ENCODE measurements around the gene SUN1. TPM values are rescaled to one million over a fixed set of nuclear protein-coding genes. Genes with fewer than 3 reads are reported as not detected.
A peak's percentile ranks its signal among the peaks of the same experiment; 100 is the strongest.

Gene SUN1
- total RNA-seq, 1 donor from 2014 or later: 127 TPM

DNA sequence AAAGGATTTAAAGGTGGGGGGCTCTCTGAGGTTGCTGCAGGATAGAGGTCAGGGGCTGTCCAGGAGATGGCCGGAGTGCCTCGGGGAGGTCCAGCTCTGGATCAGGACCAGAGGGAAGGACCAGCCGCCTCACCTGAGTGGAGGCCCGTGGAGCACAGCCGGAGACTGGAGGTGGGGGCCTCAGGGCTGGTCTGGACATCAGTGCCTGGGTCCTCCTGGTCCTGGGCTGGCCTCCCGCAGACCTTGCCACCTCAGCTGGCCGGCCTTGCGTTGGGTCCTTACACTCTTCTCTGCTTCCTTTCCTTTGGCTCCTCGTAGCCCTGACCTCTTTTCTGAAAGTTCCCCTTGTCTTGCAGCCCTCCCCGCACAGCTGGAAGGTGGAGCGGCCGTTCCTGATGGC lies 2.0 kb downstream of the SUN1 start:
- DNase-seq (no peak), ATAC-seq (no peak)
- Histone ChIP-seq H3K36me3 (no peaks in the 10 kb centered on the region), H3K9me3 (no peaks in the 10 kb centered on the region), H3K27ac (peak overlapping the region; percentile 19), H3K4me1 (peaks cover 46% of the 10 kb centered on the region), H3K27me3 (no peaks in the 10 kb centered on the region), H3K4me3 (no peak overlapping the region)
- TF ChIP-seq, protein P1, sequence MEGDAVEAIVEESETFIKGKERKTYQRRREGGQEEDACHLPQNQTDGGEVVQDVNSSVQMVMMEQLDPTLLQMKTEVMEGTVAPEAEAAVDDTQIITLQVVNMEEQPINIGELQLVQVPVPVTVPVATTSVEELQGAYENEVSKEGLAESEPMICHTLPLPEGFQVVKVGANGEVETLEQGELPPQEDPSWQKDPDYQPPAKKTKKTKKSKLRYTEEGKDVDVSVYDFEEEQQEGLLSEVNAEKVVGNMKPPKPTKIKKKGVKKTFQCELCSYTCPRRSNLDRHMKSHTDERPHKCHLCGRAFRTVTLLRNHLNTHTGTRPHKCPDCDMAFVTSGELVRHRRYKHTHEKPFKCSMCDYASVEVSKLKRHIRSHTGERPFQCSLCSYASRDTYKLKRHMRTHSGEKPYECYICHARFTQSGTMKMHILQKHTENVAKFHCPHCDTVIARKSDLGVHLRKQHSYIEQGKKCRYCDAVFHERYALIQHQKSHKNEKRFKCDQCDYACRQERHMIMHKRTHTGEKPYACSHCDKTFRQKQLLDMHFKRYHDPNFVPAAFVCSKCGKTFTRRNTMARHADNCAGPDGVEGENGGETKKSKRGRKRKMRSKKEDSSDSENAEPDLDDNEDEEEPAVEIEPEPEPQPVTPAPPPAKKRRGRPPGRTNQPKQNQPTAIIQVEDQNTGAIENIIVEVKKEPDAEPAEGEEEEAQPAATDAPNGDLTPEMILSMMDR (IDR thresholded peaks at IDR 0.05): no peak
- intact Hi-C loops (cut with DNase I): no loop called here

DNA sequence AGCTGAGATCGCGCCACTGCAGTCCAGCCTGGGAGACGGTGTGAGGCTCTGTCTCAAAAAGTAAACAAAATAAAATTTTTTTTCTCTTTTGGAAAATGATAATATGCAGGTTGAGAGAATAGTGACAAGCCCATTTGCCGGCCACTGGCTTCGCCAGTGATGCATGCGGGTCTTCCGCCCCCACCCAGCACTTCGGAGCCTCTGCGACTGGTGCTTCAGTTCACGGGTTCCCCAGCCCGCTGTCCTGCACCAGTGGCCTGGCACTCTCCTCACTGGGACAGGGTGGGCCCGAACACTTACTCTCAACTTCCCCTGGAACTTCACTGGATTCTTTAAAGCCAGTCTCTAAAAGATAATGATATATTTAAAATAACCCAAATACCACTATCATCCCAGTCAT lies 2.7 kb downstream of the SUN1 start:
- no peak overlapping the region for H3K27ac ChIP-seq
- peaks cover 46% of the 10 kb centered on the region for H3K4me1 ChIP-seq
- intact Hi-C loops (cut with DNase I): no loop called here
- TF ChIP-seq, protein P1 (IDR thresholded peaks at IDR 0.05): no peak
- no peaks in the 10 kb centered on the region for H3K9me3 ChIP-seq
- H3K27me3 ChIP-seq: no peaks in the 10 kb centered on the region
- peaks cover 4% of the 10 kb centered on the region for H3K36me3 ChIP-seq
- ATAC-seq: no peak
- no peak for DNase-seq
- no peak overlapping the region for H3K4me3 ChIP-seq

DNA sequence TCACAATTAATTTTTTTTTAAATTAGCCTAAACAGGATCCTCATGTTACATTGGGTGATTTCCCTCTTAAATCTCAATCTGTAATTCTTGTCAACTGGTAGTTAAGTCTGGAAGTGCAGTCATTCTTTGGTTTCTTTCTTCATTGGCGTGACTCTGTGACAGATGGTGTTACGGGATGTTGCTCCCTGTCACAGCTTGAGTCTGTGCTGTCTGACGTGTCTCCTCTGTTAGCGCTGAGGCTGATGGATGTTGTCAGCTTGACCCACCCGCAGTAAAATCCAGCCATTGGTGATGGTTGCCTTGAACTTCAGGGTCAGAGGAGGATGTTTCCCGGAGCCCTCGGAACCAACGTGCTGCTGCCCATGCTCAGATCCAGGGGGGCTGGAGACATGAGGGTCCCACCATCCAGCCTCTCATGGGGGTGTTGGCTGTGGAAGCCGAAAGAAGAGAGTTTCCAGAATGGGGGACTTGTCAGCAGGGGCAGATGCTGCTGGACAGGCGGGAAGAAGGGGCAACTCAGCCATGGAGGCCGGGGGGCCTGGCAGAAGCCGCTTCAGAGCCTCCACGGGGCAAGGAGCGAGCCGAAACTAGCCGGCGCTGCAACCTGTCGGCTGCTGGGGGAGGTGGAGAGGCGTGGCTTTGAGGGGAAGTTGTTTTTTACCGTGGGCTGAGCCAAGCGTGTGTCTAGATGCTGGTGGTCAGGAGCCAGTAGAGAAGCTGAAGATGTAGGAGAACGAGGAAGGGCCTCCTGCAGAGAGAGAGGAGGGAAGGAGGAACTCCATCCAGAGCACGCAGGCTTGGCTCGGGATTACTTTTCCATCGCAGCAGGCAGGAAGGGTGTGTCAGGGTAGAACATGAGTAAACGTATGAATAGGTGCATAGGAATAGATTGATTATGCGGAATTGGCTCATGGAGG lies 3.5 kb downstream of the SUN1 start:
- DNase-seq (no peak), ATAC-seq (no peak)
- H3K36me3 ChIP-seq: peaks cover 8% of the 10 kb centered on the region
- no peaks in the 10 kb centered on the region for H3K9me3 ChIP-seq
- H3K27me3 ChIP-seq: no peaks in the 10 kb centered on the region
- peaks cover 39% of the 10 kb centered on the region for H3K4me1 ChIP-seq
- H3K4me3 ChIP-seq: no peak overlapping the region
- H3K27ac ChIP-seq: peak overlapping the region; percentile 24
- TF ChIP-seq, protein P1 (IDR thresholded peaks at IDR 0.05): no peak
- intact Hi-C loops (cut with DNase I): no loop called here

DNA sequence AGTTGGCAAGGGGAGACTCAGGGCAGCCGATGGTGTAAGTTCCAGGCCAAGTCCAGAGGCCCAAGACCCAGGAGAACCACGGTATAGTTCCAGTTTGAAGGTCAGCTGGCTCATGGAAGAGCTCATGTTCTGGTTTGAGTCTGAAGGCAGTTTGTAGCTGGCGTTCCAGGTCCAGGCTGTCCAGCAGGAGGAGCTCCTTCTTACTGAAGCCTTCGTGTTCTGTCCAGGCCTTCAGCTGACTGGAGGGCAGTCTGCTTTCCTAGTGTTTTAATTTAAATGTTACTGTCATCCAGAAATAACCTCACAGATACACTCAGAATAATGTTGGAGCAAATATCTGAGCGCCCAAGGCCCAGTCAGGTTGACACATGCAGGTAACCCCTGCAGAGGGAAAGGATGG lies 4.2 kb downstream of the SUN1 start:
- TF ChIP-seq, protein P1 (IDR thresholded peaks at IDR 0.05): peak; percentile 43
- Histone ChIP-seq H3K4me1 (peaks cover 32% of the 10 kb centered on the region), H3K9me3 (no peaks in the 10 kb centered on the region), H3K4me3 (no peak overlapping the region), H3K36me3 (peaks cover 8% of the 10 kb centered on the region), H3K27ac (peak overlapping the region; percentile 24), H3K27me3 (no peaks in the 10 kb centered on the region)
- DNase-seq (no peak), ATAC-seq (no peak)
- intact Hi-C loops (cut with DNase I): no loop called here

DNA sequence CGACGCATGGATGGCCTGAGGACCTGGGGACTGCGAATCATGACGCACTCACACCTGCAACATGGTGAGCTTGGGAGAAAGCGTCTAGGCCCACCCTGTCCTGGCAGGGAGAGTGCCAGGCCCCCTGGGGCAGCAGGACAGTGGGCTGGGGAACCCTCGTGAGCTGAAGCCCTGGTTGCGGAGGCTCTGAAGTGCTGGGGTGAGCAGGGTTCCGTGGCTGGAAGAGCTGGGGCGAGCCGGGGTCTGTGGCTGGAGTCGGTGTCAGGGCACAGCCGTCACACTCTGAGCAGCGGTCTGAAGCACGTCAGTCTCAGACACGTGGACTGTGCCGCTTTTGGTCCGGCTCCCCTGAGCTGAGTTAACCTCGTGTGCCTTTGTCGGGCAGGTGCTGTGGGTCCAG lies 4.7 kb downstream of the SUN1 start:
- intact Hi-C loops (cut with DNase I): no loop called here
- H3K27ac ChIP-seq: no peak overlapping the region
- DNase-seq: no peak
- no peaks in the 10 kb centered on the region for H3K27me3 ChIP-seq
- H3K4me1 ChIP-seq: peaks cover 28% of the 10 kb centered on the region
- ATAC-seq: no peak
- no peaks in the 10 kb centered on the region for H3K9me3 ChIP-seq
- no peak overlapping the region for H3K4me3 ChIP-seq
- H3K36me3 ChIP-seq: peaks cover 11% of the 10 kb centered on the region
- TF ChIP-seq, protein P1 (IDR thresholded peaks at IDR 0.05): no peak

Measured in upper lobe of right lung (tissue), 1 donor.